HepG2 (cell line): ENCODE data around the gene FKBP8. TPM values are rescaled to one million over a fixed set of nuclear protein-coding genes. Genes with fewer than 3 reads are reported as not detected.
A peak's percentile ranks its signal among the peaks of the same experiment; 100 is the strongest.

ENCODE experiments used
- ATAC-seq: fragments of 200-7000 bp; cut with Tn5 transposase; 3 replicates; pipeline ENCODE4 v1.9.1; 2020; ENCODE audit warnings: mild to moderate bottlenecking, moderate library complexity
- BruUV-seq: library from RNA; stranded (reverse); fragments of 400-500 nt; replicated peaks from 2 replicates; lab custom pipeline; 2021; lab: Mats Ljungman, UMichigan
- CTCF ChIA-PET: fragments of 300-600 bp; formaldehyde crosslinking; extraction: SDS; loops from one replicate; lab custom pipeline; 2021; ENCODE audit warnings: low total read pairs, inconsistent platforms, low intra/inter-chr PET ratio; lab: Yijun Ruan, JAX
- POLR2A ChIA-PET: fragments of 350-600 bp; sonication (Branson Sonifier 250); formaldehyde crosslinking; loops from one replicate; lab custom pipeline; 2020; ENCODE audit warnings: antibody characterized with exemption, inconsistent platforms; lab: Yijun Ruan, JAX
- DNase-seq: peaks from one replicate; pipeline ENCODE4 v3.0.0-alpha.2; 2015; ENCODE audit warnings: low spot score
- FAIRE-seq: peaks from 3 replicates; lab custom pipeline; 2011; peaks lifted over from hg19 to GRCh38; lab: Jason Lieb, UNC
- H2AFZ ChIP-seq: one replicate; pipeline ENCODE4 v1.6.1; 2011; ENCODE audit warnings: low read length, inconsistent platforms
- H3K27ac ChIP-seq: fragments of 300-600 bp; 3 replicates; pipeline ENCODE4 v1.8.0; 2011; ENCODE audit warnings: mixed run types, mild to moderate bottlenecking, mixed read lengths, low read length, inconsistent platforms; ENCODE audit not compliant: insufficient read depth; ENCODE audit errors: extremely low read length
- H3K27me3 ChIP-seq, 2 experiments: fragments of 200-600 bp in 1 of 2; 2 replicates in 1 of 2; 3 replicates in 1 of 2; pipeline versions ENCODE4 v1.6.0 to v1.8.0; 2011; ENCODE audit warnings: low read length in 2 of 2, mild to moderate bottlenecking in 2 of 2, moderate library complexity in 2 of 2, inconsistent platforms in 1 of 2; ENCODE audit not compliant: insufficient read depth in 2 of 2, control insufficient read depth in 1 of 2
- H3K36me3 ChIP-seq, 2 experiments: fragments of 200-600 bp in 1 of 2; replicated peaks in 1 of 2; 2 replicates in 1 of 2; 3 replicates in 1 of 2; pipeline versions ENCODE4 v1.5.1 to v1.8.0; 2011; ENCODE audit warnings: low read length in 2 of 2, inconsistent platforms in 1 of 2; ENCODE audit not compliant: insufficient read depth in 2 of 2, control insufficient read depth in 1 of 2
- H3K4me1 ChIP-seq: 2 replicates; pipeline ENCODE4 v1.5.1; 2012; ENCODE audit warnings: low read length, inconsistent platforms; ENCODE audit not compliant: insufficient read depth
- H3K4me2 ChIP-seq: 2 replicates; pipeline ENCODE4 v1.6.0; 2011; ENCODE audit warnings: low read depth, low read length, inconsistent platforms
- H3K4me3 ChIP-seq, 3 experiments: fragments of 200-600 bp in 1 of 3; sonication (generic), shearing (Covaris generic) in 1 of 3; replicated peaks in 1 of 3; 2 replicates each; pipeline ENCODE4 v1.5.1; 2011 to 2016; ENCODE audit warnings: low read length in 3 of 3, inconsistent platforms in 2 of 3, low read depth in 2 of 3, mild to moderate bottlenecking in 2 of 3, control low read depth in 1 of 3, mixed read lengths in 1 of 3; ENCODE audit not compliant: insufficient read depth in 1 of 3
- H3K79me2 ChIP-seq: one replicate; pipeline ENCODE4 v1.6.1; 2011; ENCODE audit warnings: low read length, inconsistent platforms; ENCODE audit not compliant: insufficient read depth
- H3K9ac ChIP-seq: 2 replicates; pipeline ENCODE4 v1.6.0; 2011; ENCODE audit warnings: mild to moderate bottlenecking, low read depth, low read length, inconsistent platforms; ENCODE audit not compliant: insufficient read depth
- H3K9me3 ChIP-seq: 2 replicates; pipeline ENCODE4 v1.5.1; 2012; ENCODE audit warnings: mild to moderate bottlenecking, low read length
- H4K20me1 ChIP-seq: 2 replicates; pipeline ENCODE4 v1.6.0; 2011; ENCODE audit warnings: inconsistent platforms, mild to moderate bottlenecking, low read length, moderate library complexity; ENCODE audit not compliant: insufficient read depth
- BATF2 ChIP-seq: sonication (generic); formaldehyde crosslinking; IDR thresholded peaks from 2 replicates; pipeline ENCODE4 v1.8.0; 2022; ENCODE audit warnings: mild to moderate bottlenecking, missing genetic modification reagents, moderate library complexity
- EEA1 ChIP-seq: sonication (generic); formaldehyde crosslinking; IDR thresholded peaks from 2 replicates; pipeline ENCODE4 v1.5.1; 2020; ENCODE audit warnings: mild to moderate bottlenecking, missing genetic modification reagents, borderline replicate concordance
- ETV6 ChIP-seq: sonication (generic); formaldehyde crosslinking; conservative IDR thresholded peaks from 2 replicates; pipeline ENCODE4 v1.4.0; 2020; ENCODE audit warnings: missing genetic modification reagents
- EZH2 ChIP-seq: conservative IDR thresholded peaks from 2 replicates; pipeline ENCODE4 v1.6.1; 2012; ENCODE audit warnings: mild to moderate bottlenecking, low read depth, low read length, moderate library complexity
- HBP1 ChIP-seq: IDR thresholded peaks from 2 replicates; pipeline ENCODE4 v1.6.1; 2016; ENCODE audit warnings: low read depth, control low read depth
- HNF1B ChIP-seq: sonication (generic); formaldehyde crosslinking; IDR thresholded peaks from 2 replicates; pipeline ENCODE4 v1.5.1; 2020; ENCODE audit warnings: mild to moderate bottlenecking, moderate library complexity, missing genetic modification reagents
- MZF1 ChIP-seq: sonication (generic); formaldehyde crosslinking; IDR thresholded peaks from 2 replicates; pipeline ENCODE4 v1.8.1; 2023; ENCODE audit warnings: mild to moderate bottlenecking, missing genetic modification reagents, borderline replicate concordance
- ZFX ChIP-seq: sonication (generic); formaldehyde crosslinking; IDR thresholded peaks from 2 replicates; pipeline ENCODE4 v1.4.0; 2020; ENCODE audit warnings: mild to moderate bottlenecking, low read depth, missing genetic modification reagents, moderate library complexity
- ZMYM2 ChIP-seq: sonication (generic); formaldehyde crosslinking; IDR thresholded peaks from 2 replicates; pipeline ENCODE4 v1.8.0; 2022; ENCODE audit warnings: mild to moderate bottlenecking, missing genetic modification reagents
- ZNF225 ChIP-seq: sonication (generic); formaldehyde crosslinking; IDR thresholded peaks from 2 replicates; pipeline ENCODE4 v1.4.0; 2020; ENCODE audit warnings: mild to moderate bottlenecking, missing genetic modification reagents
- ZNF619 ChIP-seq: sonication (generic); formaldehyde crosslinking; IDR thresholded peaks from 2 replicates; pipeline ENCODE4 v1.4.0; 2020; ENCODE audit warnings: mild to moderate bottlenecking, missing genetic modification reagents
- ZNF660 ChIP-seq: sonication (generic); formaldehyde crosslinking; IDR thresholded peaks from 2 replicates; pipeline ENCODE4 v1.5.1; 2020; ENCODE audit warnings: mild to moderate bottlenecking, low read depth, missing genetic modification reagents, borderline replicate concordance
- ZNF800 ChIP-seq: sonication (generic); formaldehyde crosslinking; IDR thresholded peaks from 2 replicates; pipeline ENCODE4 v1.4.0; 2020; ENCODE audit warnings: missing genetic modification reagents
- WGBS: methylation state at CpG from one replicate; pipeline ENCODE4 v1.1.6; 2017; ENCODE audit warnings: low lambda C conversion rate; 5-methylcytosine and 5-hydroxymethylcytosine counted together
- in situ Hi-C: cut with HindIII; loops from 2 replicates; pipeline ENCODE4 v1.10.0; 2017; ENCODE audit warnings: low pct_unique_long_range_greater_than_20kb; ENCODE audit not compliant: extremely low pct_ligation_motif_present
- intact Hi-C: fragments of 100-400 bp; cut with micrococcal nuclease; formaldehyde crosslinking; loops from one replicate; pipeline ENCODE4 v1.10.0; 2022; ENCODE audit not compliant: unreplicated experiment
- polyA plus RNA-seq, 8 experiments: library from polyadenylated mRNA; depleted of rRNA in 3 of 8; stranded (reverse) in 7 of 8; unstranded in 1 of 8; fragments of >200 nt; fragmentation: Illumina TruSeq in 4 of 8; extraction: Trizol in 4 of 8; gene quantifications; 2 replicates each; pipeline versions ENCODE4 v1.2.1 to v1.2.3, GENCODE V29; 2011 to 2016; ENCODE audit warnings: low read depth in 4 of 8, missing spikeins in 1 of 8, mixed read lengths in 1 of 8; ENCODE audit not compliant: insufficient read depth in 1 of 8
- total RNA-seq, 5 experiments: library from RNA; depleted of rRNA; stranded (reverse); fragments of >200 nt; fragmentation: Illumina TruSeq; extraction: Trizol; gene quantifications; 2 replicates each; pipeline ENCODE4 v1.2.3, GENCODE V29; 2016; ENCODE audit warnings: low read depth in 1 of 5
- TF ChIP-seq, protein P1 (sequence below): sonication (generic); formaldehyde crosslinking; IDR thresholded peaks from 2 replicates; pipeline ENCODE4 v1.4.0; 2020; ENCODE audit warnings: mild to moderate bottlenecking, missing genetic modification reagents

FKBP8 gene
- total and polyA plus RNA-seq, 2 of the 13 experiments (the other 11 are each of a cell fraction or from before 2014, with no cell fraction given) = 81.7 to 93.9 TPM

DNA sequence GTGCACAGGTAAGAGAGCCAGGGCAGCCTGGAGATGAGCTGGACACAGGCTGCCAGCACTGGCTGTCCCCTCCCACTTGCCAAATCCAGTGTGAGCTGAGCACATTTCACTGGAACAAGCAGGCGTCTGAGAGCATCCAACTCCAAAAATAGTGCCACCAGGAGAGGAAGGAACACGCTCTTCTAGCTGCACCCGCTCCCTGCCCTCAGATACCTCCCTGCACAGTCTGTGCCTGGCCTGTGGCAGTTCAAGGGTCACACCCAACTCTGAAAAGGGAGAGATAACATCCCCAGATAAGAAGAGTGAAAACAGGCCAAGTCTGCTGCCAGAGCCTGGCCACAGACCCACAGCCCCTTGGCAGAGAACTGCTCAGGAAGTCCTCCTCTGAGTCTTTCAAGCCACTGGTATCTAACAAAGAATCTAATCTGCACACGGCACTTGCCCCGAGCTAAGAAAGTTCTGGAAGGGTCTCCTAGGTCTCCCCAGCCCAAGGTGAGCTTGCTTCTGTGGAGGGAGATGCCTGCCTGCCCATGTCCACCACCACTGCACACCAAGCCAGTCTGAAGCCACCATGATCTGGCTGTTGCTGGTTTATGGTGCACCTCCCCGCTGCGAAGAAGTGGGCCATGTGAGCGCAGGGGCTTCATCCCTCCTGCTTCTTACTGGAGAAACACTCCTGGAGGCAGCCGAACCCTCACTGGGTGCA lies 36.2 kb downstream of the FKBP8 start:
- peak overlapping the region; percentile 37 for H3K27ac ChIP-seq
- WGBS = 72% methylated on average over 2 of the region's 9 CpGs
- H3K4me3 ChIP-seq = peak overlapping the region in 1 of 3 experiments; percentile 22; a peak in 1 of 6 replicates
- intact Hi-C loops (loop anchor here (5.0 kb wide), 1 partner anchor 40 kb away; no protein-coding TSS in a partner anchor), in situ Hi-C loops (no loop called here)
- BruUV-seq = no TSS peak
- peak overlapping the region; percentile 46 for H3K4me2 ChIP-seq
- peak overlapping the region; percentile 6 for H3K9ac ChIP-seq
- H3K79me2 ChIP-seq = peaks cover 93% of the 10 kb centered on the region
- H3K27me3 ChIP-seq = no peaks in the 10 kb centered on the region
- DNase-seq = no peak
- CTCF ChIA-PET = interaction anchor here (0.9 kb wide), 1 partner anchor 15 kb away, joined by 3 read pairs; no protein-coding TSS in a partner anchor
- H3K4me1 ChIP-seq = peaks cover 94% of the 10 kb centered on the region
- POLR2A ChIA-PET = interaction anchor here (0.7 to 2.1 kb wide), 5 partner anchors 11 to 37 kb away, joined by 3 to 16 read pairs (median 3); partner anchors contain the start of gene ELL
- no peak overlapping the region for H2AFZ ChIP-seq
- no peak for ATAC-seq
- peaks cover 70% of the 10 kb centered on the region for H4K20me1 ChIP-seq
- FAIRE-seq = no peak
- H3K36me3 ChIP-seq = peaks cover 0 to 2% of the 10 kb centered on the region in 2 experiments; a peak in 1 of 5 replicates
- no peaks in the 10 kb centered on the region for H3K9me3 ChIP-seq
- TF ChIP-seq ZNF619 (0 out of 2 replicates have a peak, but pooled peaks have one; percentile 30), EZH2 (no peak), HBP1 (no peak), HNF1B (0 out of 2 replicates have a peak, but pooled peaks have one; percentile 16), ZNF800 (CRISPR knock-in tag) (no peak), BATF2 (CRISPR knock-in tag) (no peak), ZNF660 (CRISPR knock-in tag) (no peak), ZMYM2 (no peak), ZFX (CRISPR knock-in tag) (0 out of 2 replicates have a peak, but pooled peaks have one; percentile 31), MZF1 (no peak), ETV6 (CRISPR knock-in tag) (no peak), ZNF225 (CRISPR knock-in tag) (no peak), EEA1 (CRISPR knock-in tag) (no peak)
- TF ChIP-seq, protein P1, sequence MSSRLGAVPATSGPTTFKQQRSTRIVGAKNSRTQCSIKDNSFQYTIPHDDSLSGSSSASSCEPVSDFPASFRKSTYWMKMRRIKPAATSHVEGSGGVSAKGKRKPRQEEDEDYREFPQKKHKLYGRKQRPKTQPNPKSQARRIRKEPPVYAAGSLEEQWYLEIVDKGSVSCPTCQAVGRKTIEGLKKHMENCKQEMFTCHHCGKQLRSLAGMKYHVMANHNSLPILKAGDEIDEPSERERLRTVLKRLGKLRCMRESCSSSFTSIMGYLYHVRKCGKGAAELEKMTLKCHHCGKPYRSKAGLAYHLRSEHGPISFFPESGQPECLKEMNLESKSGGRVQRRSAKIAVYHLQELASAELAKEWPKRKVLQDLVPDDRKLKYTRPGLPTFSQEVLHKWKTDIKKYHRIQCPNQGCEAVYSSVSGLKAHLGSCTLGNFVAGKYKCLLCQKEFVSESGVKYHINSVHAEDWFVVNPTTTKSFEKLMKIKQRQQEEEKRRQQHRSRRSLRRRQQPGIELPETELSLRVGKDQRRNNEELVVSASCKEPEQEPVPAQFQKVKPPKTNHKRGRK (CRISPR knock-in tag) = no peak
